Upper lobe of left lung (tissue), 4 donors: ENCODE results near the gene FLNB.

ENCODE experiments used
- POLR2A ChIP-seq, 4 donors: fragments of 450-650 bp; IDR thresholded peaks; one replicate each; pipeline ENCODE4 v1.5.1; 2016 to 2017; ENCODE audit warnings: antibody characterized with exemption in 4 of 4, mild to moderate bottlenecking in 2 of 4
- POLR2AphosphoS5 ChIP-seq, 2 donors: sonication (generic); formaldehyde crosslinking; IDR thresholded peaks; one replicate each; pipeline ENCODE4 v1.5.1; 2017; ENCODE audit warnings: antibody characterized with exemption in 2 of 2
- TF ChIP-seq, protein P1 (sequence below), 6 experiments: fragments of 450-650 bp in 4 of 6; fragments of 200-600 bp in 2 of 6; sonication (generic) in 2 of 6; IDR thresholded peaks; one replicate each; pipeline ENCODE4 v1.5.1; 2016 to 2019; ENCODE audit warnings: antibody characterized with exemption in 6 of 6

DNA sequence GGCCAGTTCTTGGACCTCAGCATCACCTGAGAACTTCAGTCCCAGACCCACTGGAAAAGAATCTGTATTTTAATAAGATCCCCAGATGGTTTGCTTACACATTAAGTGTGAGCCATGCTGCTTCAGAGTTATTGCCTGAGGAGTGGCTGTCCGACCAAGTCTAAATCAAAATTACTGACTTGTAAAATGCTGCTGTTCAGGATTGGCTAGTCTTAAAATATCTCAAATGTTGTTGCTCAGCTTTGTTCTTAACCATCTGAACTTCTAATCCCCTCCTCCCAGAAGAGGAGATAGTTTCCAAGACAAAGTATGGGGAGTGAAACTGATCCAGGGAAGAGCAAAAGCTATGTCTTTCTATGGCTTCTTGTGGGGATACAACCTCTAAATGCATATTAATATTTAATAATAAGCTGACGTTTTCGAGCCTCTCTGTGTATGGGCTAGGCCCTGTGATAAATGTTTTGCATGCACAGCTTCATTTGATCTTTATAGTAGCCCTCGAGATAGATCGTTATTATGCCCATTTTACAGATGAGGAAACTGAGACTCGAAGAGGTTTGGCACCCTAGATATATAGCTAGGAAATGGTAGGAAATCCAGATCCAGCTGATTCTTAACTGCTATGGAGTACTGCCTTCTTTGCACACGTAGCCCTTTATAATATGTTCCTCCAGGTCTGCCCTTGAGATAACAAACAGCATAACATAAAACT, 150.4 kb downstream of the FLNB start:
- TF ChIP-seq, protein P1, sequence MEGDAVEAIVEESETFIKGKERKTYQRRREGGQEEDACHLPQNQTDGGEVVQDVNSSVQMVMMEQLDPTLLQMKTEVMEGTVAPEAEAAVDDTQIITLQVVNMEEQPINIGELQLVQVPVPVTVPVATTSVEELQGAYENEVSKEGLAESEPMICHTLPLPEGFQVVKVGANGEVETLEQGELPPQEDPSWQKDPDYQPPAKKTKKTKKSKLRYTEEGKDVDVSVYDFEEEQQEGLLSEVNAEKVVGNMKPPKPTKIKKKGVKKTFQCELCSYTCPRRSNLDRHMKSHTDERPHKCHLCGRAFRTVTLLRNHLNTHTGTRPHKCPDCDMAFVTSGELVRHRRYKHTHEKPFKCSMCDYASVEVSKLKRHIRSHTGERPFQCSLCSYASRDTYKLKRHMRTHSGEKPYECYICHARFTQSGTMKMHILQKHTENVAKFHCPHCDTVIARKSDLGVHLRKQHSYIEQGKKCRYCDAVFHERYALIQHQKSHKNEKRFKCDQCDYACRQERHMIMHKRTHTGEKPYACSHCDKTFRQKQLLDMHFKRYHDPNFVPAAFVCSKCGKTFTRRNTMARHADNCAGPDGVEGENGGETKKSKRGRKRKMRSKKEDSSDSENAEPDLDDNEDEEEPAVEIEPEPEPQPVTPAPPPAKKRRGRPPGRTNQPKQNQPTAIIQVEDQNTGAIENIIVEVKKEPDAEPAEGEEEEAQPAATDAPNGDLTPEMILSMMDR (IDR thresholded peaks at IDR 0.05): no peak
- TF ChIP-seq POLR2A (IDR thresholded peaks at IDR 0.05) (no peak), POLR2AphosphoS5 (IDR thresholded peaks at IDR 0.05) (no peak)
